Esophagus muscularis mucosa (tissue), 4 donors: Measurements from ENCODE around the gene ENOX1. TPM values are rescaled to one million over a fixed set of nuclear protein-coding genes. Genes with fewer than 3 reads are reported as not detected.

ENCODE experiments used
- DNase-seq: peaks from one replicate; pipeline ENCODE4 v3.0.0-alpha.2; 2017; ENCODE audit errors: extremely low spot score
- H3K27ac ChIP-seq, 4 donors: fragments of 200-600 bp; sonication (generic); replicated peaks in 1 of 4; 1 replicate in 3 of 4; 2 replicates in 1 of 4; pipeline ENCODE4 v1.5.1; 2016 to 2019; ENCODE audit warnings: mild to moderate bottlenecking in 1 of 4
- H3K27me3 ChIP-seq, 4 donors: fragments of 200-600 bp; sonication (generic); one replicate each; pipeline versions ENCODE4 v1.5.1 to v1.6.0; 2016 to 2019
- H3K36me3 ChIP-seq, 4 donors: fragments of 200-600 bp; sonication (generic); one replicate each; pipeline ENCODE4 v1.5.1; 2016 to 2019
- H3K4me1 ChIP-seq, 4 donors: fragments of 200-600 bp; sonication (generic); one replicate each; pipeline ENCODE4 v1.5.1; 2016 to 2019
- H3K4me3 ChIP-seq, 4 donors: fragments of 200-600 bp; sonication (generic); 1 replicate in 2 of 4; 2 replicates in 2 of 4; pipeline ENCODE4 v1.5.1; 2016 to 2019; ENCODE audit warnings: mild to moderate bottlenecking in 4 of 4, moderate library complexity in 1 of 4
- H3K9me3 ChIP-seq, 4 donors: fragments of 200-600 bp; sonication (generic); 1 replicate in 3 of 4; 2 replicates in 1 of 4; pipeline ENCODE4 v1.5.1; 2016 to 2019
- EP300 ChIP-seq: sonication (generic); formaldehyde crosslinking; IDR thresholded peaks from one replicate; pipeline ENCODE4 v1.6.1; 2017; ENCODE audit warnings: antibody characterized with exemption
- POLR2A ChIP-seq: fragments of 450-650 bp; IDR thresholded peaks from one replicate; pipeline ENCODE4 v1.6.1; 2017; ENCODE audit warnings: antibody characterized with exemption, moderate library complexity, mild to moderate bottlenecking, low read depth
- POLR2AphosphoS5 ChIP-seq, 2 donors: sonication (generic); formaldehyde crosslinking; IDR thresholded peaks; one replicate each; pipeline ENCODE4 v1.6.1; 2017; ENCODE audit warnings: antibody characterized with exemption in 2 of 2
- WGBS: methylation state at CpG from one replicate; pipeline ENCODE4 v1.1.5; 2018; 5-methylcytosine and 5-hydroxymethylcytosine counted together
- intact Hi-C: fragments of 100-400 bp; cut with DNase I; formaldehyde crosslinking; loops from one replicate; pipeline ENCODE4 v1.15.1; 2023
- total RNA-seq, 4 donors: library from RNA; depleted of rRNA; stranded (reverse); fragments of >200 nt; gene quantifications; one replicate each; pipeline versions ENCODE4 v1.1.0 to v1.2.1, GENCODE V29; 2016
- TF ChIP-seq, protein P1 (sequence below), 3 experiments: fragments of 200-600 bp in 2 of 3; fragments of 450-650 bp in 1 of 3; sonication (generic) in 2 of 3; IDR thresholded peaks; one replicate each; pipeline ENCODE4 v1.5.1; 2017 to 2019; ENCODE audit warnings: antibody characterized with exemption in 3 of 3, mild to moderate bottlenecking in 2 of 3, moderate library complexity in 1 of 3

Gene ENOX1
- total RNA-seq, 4 donors from 2014 or later: 9.3 to 14.1 (median 12.4) TPM

DNA sequence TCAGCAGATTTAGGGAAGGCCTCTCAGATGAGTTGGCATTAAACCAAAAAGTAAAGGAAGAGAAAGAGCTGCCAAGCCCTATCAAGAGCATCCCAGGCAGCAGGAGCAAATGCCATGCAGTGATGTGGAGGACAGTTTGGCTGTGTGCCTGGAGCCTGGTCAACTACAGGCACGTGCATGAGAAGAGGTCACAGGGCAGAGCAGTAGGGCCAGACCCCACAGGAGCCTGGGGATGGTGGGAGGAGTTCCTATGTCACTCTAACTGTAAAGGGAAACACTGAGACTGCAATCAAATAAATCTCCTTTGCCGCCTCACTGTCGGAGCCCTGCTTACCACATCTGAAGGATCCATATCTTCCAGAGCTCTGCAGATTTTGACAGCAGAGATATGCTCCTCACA is 240.5 kb downstream of the ENOX1 start:
- intact Hi-C loops: no loop called here
- no peaks in the 10 kb centered on the region for H3K27me3 ChIP-seq
- 56% methylated on average over 3 of the region's 3 CpGs for WGBS
- DNase-seq: no peak
- no peaks in the 10 kb centered on the region for H3K9me3 ChIP-seq
- peak overlapping the region; percentile 35 to 66 (median 62) for H3K27ac ChIP-seq
- TF ChIP-seq POLR2A (no peak), POLR2AphosphoS5 (IDR thresholded peaks at IDR 0.05) (no peak), EP300 (no peak)
- TF ChIP-seq, protein P1, sequence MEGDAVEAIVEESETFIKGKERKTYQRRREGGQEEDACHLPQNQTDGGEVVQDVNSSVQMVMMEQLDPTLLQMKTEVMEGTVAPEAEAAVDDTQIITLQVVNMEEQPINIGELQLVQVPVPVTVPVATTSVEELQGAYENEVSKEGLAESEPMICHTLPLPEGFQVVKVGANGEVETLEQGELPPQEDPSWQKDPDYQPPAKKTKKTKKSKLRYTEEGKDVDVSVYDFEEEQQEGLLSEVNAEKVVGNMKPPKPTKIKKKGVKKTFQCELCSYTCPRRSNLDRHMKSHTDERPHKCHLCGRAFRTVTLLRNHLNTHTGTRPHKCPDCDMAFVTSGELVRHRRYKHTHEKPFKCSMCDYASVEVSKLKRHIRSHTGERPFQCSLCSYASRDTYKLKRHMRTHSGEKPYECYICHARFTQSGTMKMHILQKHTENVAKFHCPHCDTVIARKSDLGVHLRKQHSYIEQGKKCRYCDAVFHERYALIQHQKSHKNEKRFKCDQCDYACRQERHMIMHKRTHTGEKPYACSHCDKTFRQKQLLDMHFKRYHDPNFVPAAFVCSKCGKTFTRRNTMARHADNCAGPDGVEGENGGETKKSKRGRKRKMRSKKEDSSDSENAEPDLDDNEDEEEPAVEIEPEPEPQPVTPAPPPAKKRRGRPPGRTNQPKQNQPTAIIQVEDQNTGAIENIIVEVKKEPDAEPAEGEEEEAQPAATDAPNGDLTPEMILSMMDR (IDR thresholded peaks at IDR 0.05): no peak
- H3K36me3 ChIP-seq: no peaks in the 10 kb centered on the region
- H3K4me3 ChIP-seq: no peak overlapping the region
- peaks cover 27 to 46% (median 42%) of the 10 kb centered on the region in 4 donors for H3K4me1 ChIP-seq

DNA sequence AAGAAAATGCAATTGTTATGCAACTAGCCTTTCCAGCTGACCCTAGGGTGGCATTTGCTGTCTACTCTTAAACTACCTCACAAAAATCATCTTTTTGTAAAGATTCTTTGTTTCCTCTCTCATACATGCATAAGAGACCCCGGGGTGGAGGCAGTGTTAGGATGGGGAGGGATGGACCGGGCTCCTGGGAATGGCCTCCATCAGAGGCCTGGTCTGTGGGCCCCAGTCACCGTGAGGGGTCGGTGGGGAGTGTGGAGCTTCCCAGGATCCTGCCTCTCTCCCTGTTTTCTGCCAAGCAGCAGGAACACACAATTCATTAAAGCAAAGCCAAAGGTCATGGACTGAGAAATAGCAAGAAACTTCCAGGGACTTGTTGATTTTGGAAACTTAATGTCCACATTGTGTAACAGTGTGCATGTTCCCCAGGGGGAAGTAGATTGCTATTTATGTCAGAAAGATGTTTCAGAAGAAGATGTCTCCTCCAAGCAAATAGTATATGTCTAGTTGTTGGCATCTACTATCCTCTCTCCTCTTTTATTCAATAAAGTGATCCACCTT is 241.4 kb downstream of the ENOX1 start:
- no peak for TF ChIP-seq EP300
- no peak for TF ChIP-seq POLR2AphosphoS5 (IDR thresholded peaks at IDR 0.05)
- TF ChIP-seq POLR2A: no peak
- TF ChIP-seq, protein P1 (IDR thresholded peaks at IDR 0.05): no peak
- Histone ChIP-seq H3K36me3 (no peaks in the 10 kb centered on the region), H3K4me1 (peaks cover 27 to 48% (median 42%) of the 10 kb centered on the region in 4 donors), H3K27me3 (no peaks in the 10 kb centered on the region), H3K27ac (peak overlapping the region; percentile 23 to 66 (median 62)), H3K4me3 (no peak overlapping the region), H3K9me3 (no peaks in the 10 kb centered on the region)
- no peak for DNase-seq
- intact Hi-C loops: no loop called here
- 70% methylated on average over 4 of the region's 4 CpGs for WGBS

DNA sequence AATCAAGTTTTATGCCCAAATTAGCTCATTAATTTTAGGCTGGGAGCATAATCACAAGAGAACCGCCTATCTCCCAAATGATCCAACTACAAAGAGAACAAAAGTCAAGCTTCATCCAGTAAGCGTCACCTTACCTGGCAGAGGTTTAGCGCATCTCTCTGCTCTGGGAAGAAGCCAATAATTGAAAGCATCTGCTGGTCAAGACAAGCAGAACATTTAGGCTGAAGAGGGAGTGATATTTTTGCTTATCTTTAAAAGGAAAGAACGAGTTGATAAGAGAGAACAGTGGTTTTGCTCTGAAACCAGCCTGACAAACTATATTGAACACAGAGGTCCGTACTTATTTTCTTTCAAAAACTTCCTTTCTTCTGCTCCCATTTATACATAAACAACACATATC is 242.1 kb downstream of the ENOX1 start:
- intact Hi-C loops: no loop called here
- WGBS: 87% methylated on average over 5 of the region's 5 CpGs
- H3K4me3 ChIP-seq: no peak overlapping the region
- H3K27ac ChIP-seq: peak overlapping the region; percentile 58 to 66 (median 66)
- no peak for TF ChIP-seq EP300
- TF ChIP-seq POLR2AphosphoS5 (IDR thresholded peaks at IDR 0.05): no peak
- TF ChIP-seq POLR2A: no peak
- TF ChIP-seq, protein P1 (IDR thresholded peaks at IDR 0.05): no peak
- H3K36me3 ChIP-seq: no peaks in the 10 kb centered on the region
- H3K27me3 ChIP-seq: no peaks in the 10 kb centered on the region
- no peaks in the 10 kb centered on the region for H3K9me3 ChIP-seq
- H3K4me1 ChIP-seq: peaks cover 27 to 49% (median 42%) of the 10 kb centered on the region in 4 donors
- DNase-seq: no peak

DNA sequence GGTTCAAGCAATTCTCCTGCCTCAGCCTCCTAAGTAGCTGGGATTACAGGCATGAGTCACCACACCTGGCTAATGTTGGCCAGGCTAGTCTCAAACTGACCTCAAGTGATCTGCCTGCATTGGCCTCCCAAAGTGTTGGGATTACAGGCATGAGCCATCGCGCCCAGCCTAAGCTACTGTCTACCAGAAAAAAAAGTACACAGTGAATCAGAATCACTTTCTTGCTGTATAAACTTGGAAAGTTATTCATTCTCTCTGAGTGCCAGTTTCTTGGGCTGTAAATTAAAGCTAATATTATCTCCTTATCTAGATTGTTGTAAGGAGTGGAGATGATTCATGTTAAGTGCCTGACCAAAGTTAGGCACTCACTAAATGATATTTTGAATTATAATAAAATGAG is 242.8 kb downstream of the ENOX1 start:
- Histone ChIP-seq H3K4me3 (no peak overlapping the region), H3K27me3 (no peaks in the 10 kb centered on the region), H3K36me3 (no peaks in the 10 kb centered on the region), H3K27ac (peak overlapping the region; percentile 58 to 66 (median 66)), H3K9me3 (peaks cover 0 to 3% (median 0%) of the 10 kb centered on the region in 4 donors), H3K4me1 (peaks cover 27 to 49% (median 42%) of the 10 kb centered on the region in 4 donors)
- TF ChIP-seq, protein P1 (IDR thresholded peaks at IDR 0.05): no peak
- TF ChIP-seq POLR2AphosphoS5 (IDR thresholded peaks at IDR 0.05): peak; percentile 50 to 61
- WGBS: 60% methylated on average over 2 of the region's 2 CpGs
- DNase-seq: no peak
- intact Hi-C loops: no loop called here

DNA sequence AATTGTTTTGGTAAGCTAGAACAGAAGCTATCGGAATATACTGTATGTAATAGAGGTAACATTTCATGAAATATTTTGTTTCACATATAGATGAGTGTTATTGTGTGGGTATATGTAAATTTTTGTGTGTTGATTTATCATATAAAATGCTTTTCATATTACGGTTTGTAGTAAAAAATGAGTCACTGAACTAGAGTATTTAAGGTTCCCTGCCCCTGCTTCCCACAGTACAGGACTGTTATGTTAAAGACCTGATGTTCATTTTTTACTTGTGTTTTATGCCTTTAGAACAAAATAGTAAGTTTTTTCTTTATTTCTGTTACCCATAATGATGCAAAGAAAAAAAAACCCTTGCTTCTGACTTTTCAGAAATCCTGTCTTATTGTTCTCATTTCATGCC is 243.4 kb downstream of the ENOX1 start:
- Histone ChIP-seq H3K27me3 (no peaks in the 10 kb centered on the region), H3K36me3 (no peaks in the 10 kb centered on the region), H3K27ac (peak overlapping the region in 3 of 4 donors; percentile 58 to 66 (median 66)), H3K9me3 (peaks cover 0 to 6% (median 0%) of the 10 kb centered on the region in 4 donors), H3K4me3 (no peak overlapping the region), H3K4me1 (peaks cover 27 to 49% (median 42%) of the 10 kb centered on the region in 4 donors)
- intact Hi-C loops: no loop called here
- TF ChIP-seq POLR2A (no peak), EP300 (no peak), POLR2AphosphoS5 (IDR thresholded peaks at IDR 0.05) (no peak)
- TF ChIP-seq, protein P1 (IDR thresholded peaks at IDR 0.05): no peak
- WGBS: 91% methylated on average over 2 of the region's 2 CpGs
- no peak for DNase-seq
